HG03159 (cell line): ENCODE results near the gene FMR1.

ENCODE experiments used
- ATAC-seq: cut with Tn5 transposase; IDR thresholded peaks from one replicate; pipeline ENCODE4 v1.9.1; 2021; ENCODE audit warnings: mild to moderate bottlenecking, moderate library complexity; ENCODE audit not compliant: unreplicated experiment

FMR1 gene

DNA sequence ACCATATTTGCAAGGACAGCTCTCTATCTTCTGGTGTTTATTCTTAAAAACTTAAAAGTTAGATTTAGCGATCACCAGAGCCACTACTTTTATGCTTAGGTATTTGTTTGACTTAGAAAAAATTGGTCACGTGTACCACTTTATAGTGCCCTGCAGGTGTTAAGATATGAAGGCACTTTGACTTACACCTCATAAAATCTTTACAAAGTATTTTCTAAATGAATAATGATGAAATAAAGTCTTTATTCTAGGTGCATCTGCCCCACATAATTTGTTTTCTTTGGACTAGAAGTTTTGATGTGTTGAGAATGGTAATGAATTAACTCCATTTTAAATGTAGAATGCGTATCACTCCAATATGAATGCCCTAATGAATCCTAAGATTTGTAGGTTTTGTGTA lies 2.9 kb downstream of the FMR1 start:
- ATAC-seq, result no peak

DNA sequence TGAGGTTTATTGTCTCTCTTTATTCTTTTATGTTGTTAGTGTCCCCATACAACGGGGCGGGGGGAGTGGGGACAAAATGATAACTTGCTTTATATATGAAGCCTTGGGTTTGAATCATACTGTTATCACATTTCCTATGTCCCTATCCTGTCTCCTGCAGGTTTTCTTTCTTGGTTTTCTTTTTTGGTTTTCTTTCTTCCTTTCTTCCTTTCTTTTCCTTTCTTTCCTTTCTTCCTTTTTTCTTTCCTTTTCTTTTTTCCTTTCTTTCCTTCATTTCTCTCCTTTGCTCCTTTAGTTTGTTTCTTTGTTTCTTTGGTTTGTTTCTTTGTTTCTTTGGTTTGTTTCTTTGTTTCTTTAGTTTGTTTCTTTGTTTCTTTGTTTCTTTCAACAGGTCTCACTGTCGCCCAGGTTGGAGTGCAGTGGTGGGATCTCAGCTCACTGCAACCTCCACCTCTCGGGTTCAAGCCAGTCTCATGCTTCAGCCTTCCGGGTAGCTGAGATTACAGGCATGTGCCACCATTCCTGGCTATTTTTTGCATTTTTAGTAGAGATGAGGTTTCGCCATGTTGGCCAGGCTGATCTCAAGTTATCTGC lies 4.8 kb downstream of the FMR1 start:
- ATAC-seq, result no peak

DNA sequence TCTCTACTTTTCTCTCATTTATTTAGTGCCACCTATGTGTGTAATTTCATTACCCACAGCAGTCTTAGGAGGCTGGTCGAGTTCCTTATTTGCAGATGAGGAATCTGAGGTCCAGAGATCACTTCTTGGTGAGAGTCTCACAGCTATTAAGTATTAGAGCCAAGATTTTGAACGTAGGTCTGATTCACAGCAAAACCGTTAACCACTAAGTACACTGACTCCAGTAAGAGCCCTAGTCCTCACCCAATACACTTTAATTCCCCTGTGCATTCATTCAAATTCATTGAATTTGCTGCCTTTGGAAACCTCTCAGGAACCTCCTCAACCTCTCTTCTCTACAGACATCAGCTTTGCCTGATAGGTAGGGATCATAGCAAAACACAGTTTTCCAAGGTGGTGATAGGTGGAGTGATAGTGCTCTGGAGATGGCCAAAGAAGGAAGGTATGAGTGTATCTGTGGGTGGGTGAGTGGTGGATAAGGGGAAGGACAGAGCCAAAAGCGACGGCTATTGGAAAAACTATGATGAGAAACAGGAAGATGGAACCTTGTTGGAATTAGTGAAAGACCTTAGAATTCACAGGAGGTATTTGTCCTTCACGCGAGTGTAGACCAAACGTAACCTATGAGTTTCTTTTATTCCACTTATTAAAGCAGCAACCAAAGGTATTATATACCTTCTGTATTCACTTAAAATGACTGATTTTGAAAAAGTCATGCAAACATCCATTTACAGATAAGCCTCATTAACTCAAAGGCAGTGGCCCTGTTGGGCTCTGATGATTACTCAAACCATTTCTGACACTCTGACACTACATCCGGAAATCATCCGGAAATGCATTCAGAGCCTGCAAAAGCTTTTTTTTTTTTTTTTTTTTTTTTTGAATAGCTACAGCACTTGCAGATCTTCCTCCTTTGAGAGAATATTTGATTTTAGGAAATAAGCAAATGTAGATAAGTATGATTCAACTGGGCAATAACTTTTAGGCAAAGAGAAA lies 6.3 kb downstream of the FMR1 start:
- peak; percentile 76 for ATAC-seq

DNA sequence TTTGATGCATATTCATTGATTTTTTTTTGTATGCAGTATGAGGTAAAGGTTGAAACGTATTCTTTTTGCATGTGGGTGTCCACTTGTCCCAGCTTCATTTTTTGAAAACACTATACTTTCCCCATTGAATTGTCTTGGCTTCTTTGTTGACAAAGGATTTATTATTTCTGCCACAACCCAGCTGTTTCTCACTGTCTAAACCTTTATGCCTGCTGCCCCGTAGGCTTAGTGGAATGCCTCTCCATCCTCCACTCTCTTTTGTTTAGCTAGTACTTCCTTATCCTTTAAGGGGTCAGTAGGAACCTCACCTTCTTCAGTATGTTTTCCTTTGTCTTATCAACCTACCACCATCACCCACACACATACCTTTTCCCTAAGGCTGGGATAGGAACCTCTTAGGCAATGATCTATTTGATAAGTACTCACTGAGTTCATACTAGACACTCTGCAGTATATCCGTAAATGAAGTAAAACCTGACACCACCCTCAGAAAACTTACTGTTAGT lies 8.5 kb downstream of the FMR1 start:
- no peak for ATAC-seq

DNA sequence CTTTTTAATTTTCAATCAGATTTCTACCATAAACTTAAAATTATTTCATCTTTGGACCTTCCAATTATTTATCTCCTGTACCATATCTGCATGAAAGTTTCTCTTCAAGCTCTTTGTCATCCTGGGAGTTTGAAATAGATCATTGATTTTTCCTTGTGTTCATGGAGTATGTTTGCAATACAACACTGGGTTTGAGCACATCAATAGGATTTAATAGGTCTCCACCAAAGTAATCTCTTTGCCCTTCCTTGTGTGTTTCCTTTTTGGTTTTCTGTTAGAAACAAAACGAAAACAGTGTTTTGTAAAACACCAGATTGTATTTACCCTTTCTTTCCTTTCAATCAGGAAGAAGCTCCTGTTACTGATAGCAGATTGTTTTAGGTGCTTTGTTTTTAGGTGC lies 11.9 kb downstream of the FMR1 start:
- no peak for ATAC-seq

DNA sequence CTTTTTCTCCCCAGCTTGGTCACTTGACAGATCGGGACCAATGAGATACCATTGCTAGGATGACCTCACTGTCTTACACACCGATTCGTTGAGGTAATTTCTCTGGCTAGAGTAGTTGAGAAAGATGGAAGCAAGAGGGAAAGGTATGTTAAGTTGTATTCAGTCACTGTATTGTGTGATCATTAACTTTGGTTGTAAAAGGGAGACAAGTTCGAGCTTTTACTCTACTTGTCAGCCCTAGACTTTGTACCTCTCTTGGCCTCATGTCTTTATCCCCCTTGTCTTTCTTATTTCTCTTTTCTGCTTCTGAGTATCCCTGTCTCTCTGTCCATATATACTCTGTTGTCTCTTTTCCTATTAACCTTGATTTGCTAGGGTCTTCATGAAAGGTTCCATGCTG lies 15.5 kb downstream of the FMR1 start:
- ATAC-seq, result no peak

DNA sequence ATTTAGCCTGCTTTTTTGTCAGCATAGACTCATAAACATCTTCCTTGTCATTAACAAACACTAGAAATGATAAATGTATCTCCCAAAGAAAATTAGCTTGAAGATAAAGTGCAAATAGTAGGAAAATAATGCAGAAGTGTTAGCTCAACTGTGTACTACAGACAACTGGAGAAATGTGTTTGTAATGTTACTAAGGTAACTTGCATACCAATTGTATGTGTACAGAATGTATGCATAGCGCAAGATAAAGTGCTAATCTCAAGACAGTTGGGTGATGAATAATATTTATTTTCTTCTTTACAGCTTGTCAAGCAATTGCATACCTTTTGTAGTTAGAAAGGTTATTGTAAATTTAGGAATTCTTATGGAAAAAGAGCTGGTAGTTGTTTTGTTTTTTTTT lies 22.1 kb downstream of the FMR1 start:
- ATAC-seq, result no peak

DNA sequence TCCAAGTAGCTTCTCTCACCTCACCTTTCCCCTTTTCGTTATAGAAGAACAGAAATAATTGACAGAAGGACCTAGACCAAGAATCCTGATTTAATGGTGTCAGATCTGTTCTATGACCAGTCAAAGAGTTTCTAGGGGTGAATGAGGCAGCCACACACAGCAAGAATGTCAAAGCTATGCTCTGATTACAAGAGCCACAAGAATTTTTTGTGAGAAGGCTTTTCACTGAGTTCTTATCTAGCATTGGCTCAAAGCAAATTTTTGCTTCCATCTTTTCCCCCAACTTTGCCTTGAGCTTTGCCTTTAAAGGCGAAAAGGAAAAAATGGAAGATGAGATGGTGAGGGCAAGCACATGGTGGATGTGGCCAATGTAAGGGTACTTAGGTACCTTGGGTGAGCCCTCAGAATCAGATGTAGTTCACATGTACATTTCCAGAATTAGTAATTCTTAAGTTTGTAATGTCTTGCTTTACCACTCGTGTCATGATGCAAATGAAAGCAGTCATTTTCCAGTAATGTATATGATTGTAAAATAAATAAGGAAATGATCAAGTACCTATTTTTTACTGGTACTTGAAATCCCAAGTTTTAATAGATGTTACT lies 23.5 kb downstream of the FMR1 start:
- no peak for ATAC-seq

DNA sequence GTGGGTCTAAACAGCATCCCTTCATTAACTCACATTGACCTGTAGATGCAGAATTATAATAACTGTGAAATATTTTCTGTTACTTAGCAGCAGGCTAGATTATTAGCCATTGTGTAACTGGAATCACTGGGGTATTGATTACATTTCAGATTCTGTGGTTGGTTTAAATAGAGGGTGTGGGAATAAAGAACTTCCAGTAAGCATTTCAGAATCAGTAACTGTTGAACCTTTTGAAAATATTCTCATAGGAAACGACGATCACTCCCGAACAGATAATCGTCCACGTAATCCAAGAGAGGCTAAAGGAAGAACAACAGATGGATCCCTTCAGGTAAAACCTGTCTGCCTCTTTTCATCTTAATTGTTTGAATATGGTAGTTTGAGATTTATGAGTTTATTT lies 33.6 kb downstream of the FMR1 start:
- no peak for ATAC-seq

DNA sequence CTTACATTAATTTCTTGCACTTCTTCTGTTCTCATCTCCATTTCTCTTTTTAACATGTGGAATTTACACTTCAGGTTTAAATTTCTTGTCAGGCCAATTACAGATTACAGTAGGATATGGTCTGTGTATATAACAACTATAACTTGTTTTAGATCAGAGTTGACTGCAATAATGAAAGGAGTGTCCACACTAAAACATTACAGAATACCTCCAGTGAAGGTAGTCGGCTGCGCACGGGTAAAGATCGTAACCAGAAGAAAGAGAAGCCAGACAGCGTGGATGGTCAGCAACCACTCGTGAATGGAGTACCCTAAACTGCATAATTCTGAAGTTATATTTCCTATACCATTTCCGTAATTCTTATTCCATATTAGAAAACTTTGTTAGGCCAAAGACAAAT lies 36.8 kb downstream of the FMR1 start:
- ATAC-seq, result no peak

DNA sequence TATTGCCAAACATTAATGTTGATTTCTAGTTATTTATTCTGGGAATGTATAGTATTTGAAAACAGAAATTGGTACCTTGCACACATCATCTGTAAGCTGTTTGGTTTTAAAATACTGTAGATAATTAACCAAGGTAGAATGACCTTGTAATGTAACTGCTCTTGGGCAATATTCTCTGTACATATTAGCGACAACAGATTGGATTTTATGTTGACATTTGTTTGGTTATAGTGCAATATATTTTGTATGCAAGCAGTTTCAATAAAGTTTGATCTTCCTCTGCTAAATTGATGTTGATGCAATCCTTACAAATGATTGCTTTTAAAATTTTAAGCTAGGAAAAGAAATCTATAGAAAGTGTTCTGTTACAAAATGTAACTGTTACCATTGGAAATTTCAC lies 38.6 kb downstream of the FMR1 start:
- ATAC-seq, result no peak

DNA sequence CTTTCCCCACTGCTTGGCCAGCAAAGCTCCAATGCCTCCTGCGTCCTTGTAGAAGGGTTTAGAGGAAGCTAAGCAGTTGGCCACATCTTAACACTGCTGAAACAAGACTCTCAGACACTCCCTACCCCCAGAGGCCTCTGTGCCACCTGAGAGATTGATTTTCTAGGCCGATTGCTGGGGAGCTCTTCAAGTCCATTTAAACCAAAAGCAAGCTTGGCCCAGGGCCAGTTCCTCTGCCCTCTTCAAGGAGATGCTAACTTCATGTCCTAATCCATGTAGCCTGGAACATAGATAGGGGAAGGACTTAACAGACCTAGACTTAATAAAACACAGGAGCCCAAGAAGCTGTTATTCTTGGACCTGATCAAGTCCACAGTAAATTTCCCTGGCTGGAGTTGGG lies 42.3 kb downstream of the FMR1 start:
- ATAC-seq, result no peak

DNA sequence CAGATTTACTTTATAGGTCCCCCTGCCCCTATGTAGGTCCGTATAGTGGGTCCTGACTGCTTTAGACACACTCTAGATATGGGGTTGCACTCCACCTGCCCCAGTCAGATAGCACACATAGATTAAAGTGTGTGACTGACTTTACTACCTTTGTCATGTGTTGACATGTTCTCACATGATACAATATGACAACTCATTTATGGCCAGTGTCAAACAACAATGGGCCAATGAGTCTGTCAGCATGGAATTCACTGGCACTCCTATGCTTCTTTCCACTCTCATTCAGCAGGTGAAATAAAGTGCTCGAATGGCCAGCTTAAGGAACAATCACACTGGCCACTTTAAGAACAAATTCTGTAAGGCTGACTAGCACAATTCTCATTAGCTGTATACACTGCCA lies 45.6 kb downstream of the FMR1 start:
- ATAC-seq, result no peak

DNA sequence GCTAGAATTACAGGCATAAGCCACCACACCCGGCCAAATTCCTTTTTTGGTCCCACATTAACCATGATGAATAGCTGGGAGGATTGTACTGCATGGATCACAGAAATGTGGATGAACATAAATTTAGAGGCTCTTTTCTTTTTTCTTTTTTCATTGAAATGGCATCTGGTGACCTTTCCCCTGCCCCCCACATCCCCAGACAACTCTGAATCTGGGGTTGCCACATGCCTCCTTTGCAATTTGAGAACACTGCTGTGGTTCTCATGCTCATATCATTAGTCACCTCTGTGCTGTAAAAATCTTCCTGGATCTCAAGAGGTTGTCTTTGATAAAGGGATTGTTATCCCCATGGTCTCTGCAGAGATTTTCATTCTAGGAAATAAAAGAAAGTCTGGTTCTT lies 46.6 kb downstream of the FMR1 start:
- no peak for ATAC-seq

DNA sequence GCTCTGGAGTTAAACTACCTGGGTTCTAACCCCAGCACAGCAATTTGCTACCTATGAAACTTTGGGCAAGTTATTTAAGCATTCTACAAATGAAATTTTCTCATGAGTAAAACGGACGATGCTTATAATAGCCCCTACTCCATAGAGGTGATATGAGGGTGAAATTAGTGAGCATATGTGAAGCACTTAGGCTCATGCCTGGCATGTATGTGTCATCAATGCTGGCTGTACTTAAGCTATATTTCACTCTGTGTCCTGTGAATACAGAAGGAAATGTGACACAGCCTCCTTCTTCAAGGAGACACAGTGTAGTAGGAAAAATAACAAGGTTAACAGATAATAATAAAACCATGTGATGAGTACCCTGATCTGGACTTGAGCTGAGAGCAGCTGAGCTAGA lies 49.0 kb downstream of the FMR1 start:
- ATAC-seq, result no peak

DNA sequence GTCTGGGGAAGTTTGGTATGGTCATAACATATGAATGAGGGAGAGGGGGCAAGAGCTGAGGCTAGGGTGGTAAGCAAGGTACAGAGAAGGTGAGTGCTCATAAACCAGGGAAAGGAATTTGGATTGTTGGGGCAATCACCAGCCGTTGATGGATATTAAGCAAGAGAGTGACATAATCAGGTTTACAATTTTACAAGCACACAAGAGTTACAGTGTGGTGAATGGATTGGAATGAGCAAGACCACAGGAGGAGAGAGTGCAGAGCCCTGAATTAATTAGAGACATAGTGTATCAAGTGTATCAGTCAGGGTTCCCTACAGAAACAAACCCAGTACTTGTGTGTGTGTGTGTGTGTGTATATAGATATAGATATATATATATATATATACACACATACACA lies 50.8 kb downstream of the FMR1 start:
- ATAC-seq, result no peak

DNA sequence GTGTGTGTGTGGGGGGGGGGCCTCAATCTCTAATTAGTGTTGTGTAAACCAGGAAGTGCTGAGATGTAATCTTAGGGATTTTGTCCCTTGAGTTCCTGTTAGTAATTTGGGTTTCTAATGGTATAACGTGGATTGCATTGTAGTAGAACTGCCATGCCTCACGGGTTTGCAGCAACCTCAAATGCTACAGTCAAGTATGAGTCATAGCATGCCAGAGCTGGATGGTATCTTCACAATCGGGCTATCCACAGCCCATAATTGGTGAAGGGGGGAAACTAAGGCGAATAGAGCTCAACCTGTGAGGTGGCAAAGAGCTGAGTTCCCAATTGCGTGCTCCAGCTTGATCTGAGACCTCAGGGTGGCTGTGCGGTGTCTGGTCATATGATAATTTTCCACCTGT lies 67.2 kb downstream of the FMR1 start:
- ATAC-seq, result no peak

DNA sequence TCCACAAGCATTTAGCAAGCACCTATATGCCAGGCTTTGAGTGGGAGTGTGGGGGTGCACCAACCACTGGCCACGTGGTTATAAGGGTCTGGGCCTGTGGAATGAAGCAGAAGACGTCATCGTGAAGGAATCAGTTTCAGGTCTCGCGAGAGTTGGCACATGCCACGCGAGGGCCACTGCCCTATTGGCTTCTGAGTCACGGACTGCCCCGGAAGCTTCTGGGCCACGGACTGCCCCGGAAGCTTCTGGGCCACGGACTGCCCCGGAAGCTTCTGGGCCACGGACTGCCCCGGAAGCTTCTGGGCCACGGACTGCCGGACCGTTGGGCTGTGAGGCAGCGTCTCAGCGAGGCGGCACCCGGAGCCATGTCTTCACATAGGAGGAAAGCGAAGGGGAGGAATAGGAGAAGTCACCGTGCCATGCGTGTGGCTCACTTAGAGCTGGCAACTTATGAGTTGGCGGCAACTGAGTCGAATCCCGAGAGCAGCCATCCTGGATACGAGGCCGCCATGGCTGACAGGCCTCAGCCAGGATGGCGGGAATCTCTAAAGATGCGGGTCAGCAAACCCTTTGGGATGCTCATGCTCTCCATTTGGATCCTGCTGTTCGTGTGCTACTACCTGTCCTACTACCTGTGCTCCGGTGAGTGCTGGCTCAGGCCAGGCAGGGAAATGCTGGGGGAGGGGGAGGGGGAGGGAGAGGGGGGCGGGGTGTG lies 69.5 kb downstream of the FMR1 start, which contains the start of gene FMR1NB:
FMR1NB (plus strand) TSS at position 300 of the 715 bp plus-strand sequence; CDS start at position 366, 66 bp downstream.
- no peak for ATAC-seq
